ENCODE data around the gene SDC3. TPM values are rescaled to one million over a fixed set of nuclear protein-coding genes. Genes with fewer than 3 reads are reported as not detected.

SDC3 gene, protein sequence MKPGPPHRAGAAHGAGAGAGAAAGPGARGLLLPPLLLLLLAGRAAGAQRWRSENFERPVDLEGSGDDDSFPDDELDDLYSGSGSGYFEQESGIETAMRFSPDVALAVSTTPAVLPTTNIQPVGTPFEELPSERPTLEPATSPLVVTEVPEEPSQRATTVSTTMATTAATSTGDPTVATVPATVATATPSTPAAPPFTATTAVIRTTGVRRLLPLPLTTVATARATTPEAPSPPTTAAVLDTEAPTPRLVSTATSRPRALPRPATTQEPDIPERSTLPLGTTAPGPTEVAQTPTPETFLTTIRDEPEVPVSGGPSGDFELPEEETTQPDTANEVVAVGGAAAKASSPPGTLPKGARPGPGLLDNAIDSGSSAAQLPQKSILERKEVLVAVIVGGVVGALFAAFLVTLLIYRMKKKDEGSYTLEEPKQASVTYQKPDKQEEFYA
- 77.3 TPM for polyA plus RNA-seq (2012; ENCODE audit: insufficient read length, low read depth)

DNA sequence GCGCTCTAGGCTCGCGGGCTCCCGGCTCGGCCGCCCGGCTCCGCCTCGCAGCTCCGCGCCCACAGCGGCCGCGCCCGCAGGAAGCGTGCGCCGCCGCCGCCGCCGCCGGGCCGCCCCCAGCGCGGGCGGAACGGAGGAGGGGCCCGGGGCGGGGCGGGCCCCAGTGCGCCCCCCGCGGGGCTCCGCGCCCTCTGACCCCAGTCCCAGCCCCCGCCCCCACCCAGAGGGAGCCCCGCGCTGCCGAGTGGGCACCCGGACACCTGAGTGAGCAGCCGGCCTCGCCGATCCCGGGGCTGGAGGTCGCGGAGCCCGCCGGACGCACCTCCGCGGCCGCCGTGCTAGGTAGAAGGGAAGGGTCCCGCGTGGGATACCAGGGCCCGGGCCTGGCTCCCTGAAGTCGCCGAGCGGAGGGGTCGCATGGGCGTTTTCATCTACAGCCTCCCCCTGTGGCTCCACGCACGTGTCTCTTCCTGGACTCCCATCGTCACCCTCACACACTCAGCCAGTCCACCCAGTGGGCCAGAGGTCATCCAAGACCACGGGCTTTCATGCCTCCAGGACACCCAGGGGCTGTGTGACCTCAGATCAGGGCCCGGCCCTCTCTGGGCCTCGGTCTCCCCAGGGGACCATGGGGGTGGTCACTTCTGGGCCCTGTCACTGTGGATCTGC is at the start of gene SDC3:
TSS of gene SDC3 (minus strand) at position 63 of the 669 bp plus-strand sequence. CDS start 172 bp downstream, outside the sequence.
- no peak for TF ChIP-seq FOXP2 (optimal IDR thresholded peaks at IDR 0.05; ENCODE audit: borderline replicate concordance, extremely low read depth, extremely low read length, insufficient read depth)
- no peak for TF ChIP-seq TAF1 (IDR thresholded peaks at IDR 0.05; ENCODE audit: borderline replicate concordance, insufficient read depth, low read length)
- TF ChIP-seq, protein P1, sequence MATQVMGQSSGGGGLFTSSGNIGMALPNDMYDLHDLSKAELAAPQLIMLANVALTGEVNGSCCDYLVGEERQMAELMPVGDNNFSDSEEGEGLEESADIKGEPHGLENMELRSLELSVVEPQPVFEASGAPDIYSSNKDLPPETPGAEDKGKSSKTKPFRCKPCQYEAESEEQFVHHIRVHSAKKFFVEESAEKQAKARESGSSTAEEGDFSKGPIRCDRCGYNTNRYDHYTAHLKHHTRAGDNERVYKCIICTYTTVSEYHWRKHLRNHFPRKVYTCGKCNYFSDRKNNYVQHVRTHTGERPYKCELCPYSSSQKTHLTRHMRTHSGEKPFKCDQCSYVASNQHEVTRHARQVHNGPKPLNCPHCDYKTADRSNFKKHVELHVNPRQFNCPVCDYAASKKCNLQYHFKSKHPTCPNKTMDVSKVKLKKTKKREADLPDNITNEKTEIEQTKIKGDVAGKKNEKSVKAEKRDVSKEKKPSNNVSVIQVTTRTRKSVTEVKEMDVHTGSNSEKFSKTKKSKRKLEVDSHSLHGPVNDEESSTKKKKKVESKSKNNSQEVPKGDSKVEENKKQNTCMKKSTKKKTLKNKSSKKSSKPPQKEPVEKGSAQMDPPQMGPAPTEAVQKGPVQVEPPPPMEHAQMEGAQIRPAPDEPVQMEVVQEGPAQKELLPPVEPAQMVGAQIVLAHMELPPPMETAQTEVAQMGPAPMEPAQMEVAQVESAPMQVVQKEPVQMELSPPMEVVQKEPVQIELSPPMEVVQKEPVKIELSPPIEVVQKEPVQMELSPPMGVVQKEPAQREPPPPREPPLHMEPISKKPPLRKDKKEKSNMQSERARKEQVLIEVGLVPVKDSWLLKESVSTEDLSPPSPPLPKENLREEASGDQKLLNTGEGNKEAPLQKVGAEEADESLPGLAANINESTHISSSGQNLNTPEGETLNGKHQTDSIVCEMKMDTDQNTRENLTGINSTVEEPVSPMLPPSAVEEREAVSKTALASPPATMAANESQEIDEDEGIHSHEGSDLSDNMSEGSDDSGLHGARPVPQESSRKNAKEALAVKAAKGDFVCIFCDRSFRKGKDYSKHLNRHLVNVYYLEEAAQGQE (IDR thresholded peaks at IDR 0.05; ENCODE audit: insufficient read depth in 1 of 2, low read depth in 2 of 2, low read length in 2 of 2) = no peak
- no peak for TF ChIP-seq SIN3A (IDR thresholded peaks at IDR 0.05; ENCODE audit: borderline replicate concordance, insufficient read depth, low read length)
- no peak for TF ChIP-seq POLR2AphosphoS5 (IDR thresholded peaks at IDR 0.05; ENCODE audit: low read depth, low read length)

DNA sequence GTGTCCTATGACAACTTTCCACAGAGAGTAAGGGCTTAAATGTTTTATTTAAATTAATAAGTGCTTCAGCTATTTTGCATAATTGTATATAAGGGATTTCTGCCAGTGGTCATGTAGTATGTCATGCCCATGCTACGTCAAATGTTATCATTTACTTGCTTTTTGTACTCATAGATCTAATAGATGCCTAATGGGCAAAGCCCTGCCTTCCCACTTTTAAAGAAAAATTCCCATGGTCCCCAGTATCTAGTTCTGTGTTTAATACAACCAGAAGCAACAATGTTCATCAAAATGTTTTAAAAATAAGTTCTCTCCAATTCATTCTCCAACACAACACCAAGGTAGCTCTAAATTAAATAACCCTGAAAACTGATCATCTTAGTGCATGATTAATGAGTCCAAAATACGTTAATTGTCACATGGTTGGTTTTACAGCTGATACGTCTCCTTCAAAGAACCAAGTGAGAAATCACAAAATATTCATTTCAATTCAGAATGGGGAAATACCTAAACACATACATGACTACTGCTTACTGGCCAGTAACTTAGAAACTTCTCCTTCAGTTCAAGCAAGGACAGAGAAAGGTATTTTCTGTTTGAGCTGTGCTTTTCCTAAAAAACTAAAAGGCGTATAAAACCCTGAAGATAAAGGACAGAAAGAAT is 49.1 kb upstream of the SDC3 start:
- no peak for TF ChIP-seq TAF1 (IDR thresholded peaks at IDR 0.05; ENCODE audit: borderline replicate concordance, insufficient read depth, low read length)
- TF ChIP-seq, protein P1 (IDR thresholded peaks at IDR 0.05; ENCODE audit: insufficient read depth in 1 of 2, low read depth in 2 of 2, low read length in 2 of 2) = no peak
- TF ChIP-seq POLR2AphosphoS5 (IDR thresholded peaks at IDR 0.05; ENCODE audit: low read depth, low read length) = no peak
- no peak for TF ChIP-seq FOXP2 (optimal IDR thresholded peaks at IDR 0.05; ENCODE audit: borderline replicate concordance, extremely low read depth, extremely low read length, insufficient read depth)
- no peak for TF ChIP-seq SIN3A (IDR thresholded peaks at IDR 0.05; ENCODE audit: borderline replicate concordance, insufficient read depth, low read length)

DNA sequence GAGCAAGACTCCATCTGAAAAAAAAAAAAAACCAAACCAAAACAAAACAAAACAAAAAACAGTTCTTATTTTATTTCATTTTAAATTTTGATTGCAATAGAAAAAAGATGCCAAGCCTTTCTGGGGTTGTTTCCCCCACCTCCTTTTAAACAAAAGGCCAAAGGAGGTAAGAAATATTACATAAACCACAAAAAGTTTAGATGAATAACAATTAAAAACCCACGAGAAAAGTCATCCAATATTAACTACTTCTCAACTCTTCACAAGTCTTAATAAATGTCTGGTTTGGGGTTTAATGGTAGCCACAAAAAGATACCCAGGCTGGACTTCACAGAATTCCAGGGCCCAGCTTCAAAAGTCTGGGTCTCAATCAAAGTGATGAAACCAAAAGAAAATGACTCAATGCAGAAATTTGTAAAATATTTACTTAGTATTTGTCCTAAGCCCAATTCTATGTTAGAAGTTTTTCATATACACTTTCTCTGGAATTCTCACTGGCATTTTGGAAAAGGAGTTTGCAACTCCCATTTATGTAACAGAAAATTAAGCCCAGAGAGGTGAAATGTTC is 47.0 kb upstream of the SDC3 start:
- TF ChIP-seq FOXP2 (optimal IDR thresholded peaks at IDR 0.05; ENCODE audit: borderline replicate concordance, extremely low read depth, extremely low read length, insufficient read depth) (no peak), SIN3A (IDR thresholded peaks at IDR 0.05; ENCODE audit: borderline replicate concordance, insufficient read depth, low read length) (no peak), POLR2AphosphoS5 (IDR thresholded peaks at IDR 0.05; ENCODE audit: low read depth, low read length) (no peak), TAF1 (IDR thresholded peaks at IDR 0.05; ENCODE audit: borderline replicate concordance, insufficient read depth, low read length) (no peak)
- TF ChIP-seq, protein P1 (IDR thresholded peaks at IDR 0.05; ENCODE audit: insufficient read depth in 1 of 2, low read depth in 2 of 2, low read length in 2 of 2) = no peak

DNA sequence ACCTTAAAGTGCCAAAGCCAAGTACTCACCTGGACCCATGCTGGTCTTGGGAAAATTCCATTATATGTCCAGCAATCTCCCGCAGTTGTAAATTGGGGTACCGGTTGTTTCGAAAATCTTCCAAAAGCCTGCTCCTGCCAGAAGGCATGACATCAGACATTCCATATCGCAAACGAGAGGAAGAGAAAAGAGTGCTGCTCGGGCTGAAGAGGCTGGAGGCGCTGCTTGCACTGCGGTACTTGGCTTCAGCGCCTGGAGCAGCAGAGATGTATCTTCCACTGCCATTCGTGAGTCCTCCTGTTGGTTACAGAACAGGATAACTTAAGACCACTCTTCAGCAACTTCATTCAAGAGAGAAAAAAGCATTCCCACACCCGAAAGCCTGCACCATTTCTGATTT is 45.1 kb upstream of the SDC3 start:
- TF ChIP-seq TAF1 (IDR thresholded peaks at IDR 0.05; ENCODE audit: borderline replicate concordance, insufficient read depth, low read length) (no peak), SIN3A (IDR thresholded peaks at IDR 0.05; ENCODE audit: borderline replicate concordance, insufficient read depth, low read length) (no peak), FOXP2 (optimal IDR thresholded peaks at IDR 0.05; ENCODE audit: borderline replicate concordance, extremely low read depth, extremely low read length, insufficient read depth) (no peak), POLR2AphosphoS5 (IDR thresholded peaks at IDR 0.05; ENCODE audit: low read depth, low read length) (no peak)
- TF ChIP-seq, protein P1 (IDR thresholded peaks at IDR 0.05; ENCODE audit: insufficient read depth in 1 of 2, low read depth in 2 of 2, low read length in 2 of 2) = no peak

Data from PFSK-1 (cell line).